C4-2B (cell line): ENCODE results near the gene UGT1A6.

Source experiments
- CTCF ChIP-seq: fragments of 450-650 bp; conservative IDR thresholded peaks from 2 replicates; pipeline ENCODE4 v1.5.1; 2017; ENCODE audit warnings: mild to moderate bottlenecking
- ZFX ChIP-seq: fragments of 450-650 bp; IDR thresholded peaks from 2 replicates; pipeline ENCODE4 v1.6.1; 2017

GRCh38 chr2:233651430-233651829, 41.3 kb upstream of the UGT1A6 start:
- TF ChIP-seq CTCF (no peak), ZFX (no peak)
